GM21423 (cell line): ENCODE results near the gene RGR.

Experiments used
- ATAC-seq: cut with Tn5 transposase; IDR thresholded peaks from one replicate; pipeline ENCODE4 v1.9.1; 2021; ENCODE audit warnings: mild to moderate bottlenecking, moderate library complexity; ENCODE audit not compliant: unreplicated experiment

The RGR gene

DNA sequence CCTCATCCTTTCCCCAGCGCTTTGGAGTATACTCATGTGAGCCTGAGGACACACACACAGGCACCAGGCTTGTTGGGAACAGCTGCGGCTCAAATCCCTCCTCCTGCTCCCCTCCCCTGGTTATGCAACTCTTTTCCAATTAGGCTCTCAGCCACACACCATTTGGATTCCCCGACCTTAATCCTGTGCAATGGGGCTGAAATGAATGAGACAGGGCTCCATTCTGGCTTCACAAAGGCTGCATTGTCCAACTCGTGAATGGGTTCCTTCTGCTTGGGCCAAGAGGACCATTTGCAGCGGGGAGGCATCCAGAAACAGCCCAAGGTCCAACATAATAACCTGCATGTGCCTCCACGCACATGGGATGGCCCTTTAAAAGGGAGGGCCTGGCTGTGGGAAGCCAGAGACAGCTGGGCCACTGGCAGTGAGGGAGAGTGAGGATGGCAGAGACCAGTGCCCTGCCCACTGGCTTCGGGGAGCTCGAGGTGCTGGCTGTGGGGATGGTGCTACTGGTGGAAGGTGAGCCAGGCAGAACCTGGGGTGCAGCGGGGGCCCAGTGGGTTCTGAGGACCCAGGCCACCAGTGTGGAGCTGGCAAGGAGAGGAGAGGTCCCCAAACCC is at the start of gene RGR:
Gene RGR (plus strand): TSS at position 403 of the 620 bp plus-strand sequence. CDS start 38 bp downstream, at position 441.
- no peak for ATAC-seq

DNA sequence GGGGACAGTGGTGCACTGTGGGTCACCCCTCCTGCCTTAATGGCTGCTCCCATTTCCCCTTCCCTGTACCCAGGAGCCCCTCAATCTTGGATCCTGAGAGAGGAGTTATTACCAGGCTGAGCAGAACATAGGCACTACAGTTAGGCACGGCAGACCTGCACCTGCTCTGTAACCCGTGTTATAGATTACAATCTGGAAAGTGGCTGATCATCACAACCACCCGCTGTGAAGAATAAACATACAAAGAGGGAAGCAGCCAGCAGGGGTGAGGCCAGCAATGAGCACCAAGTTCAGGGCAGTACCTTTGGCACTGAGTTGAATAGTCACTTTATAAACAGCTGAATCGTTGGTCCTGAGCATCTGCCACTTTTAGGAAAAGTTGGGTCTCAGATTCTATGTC is 48.8 kb upstream of the RGR start:
- no peak for ATAC-seq

- ATAC-seq = no peak
These were observed 47.9 kb upstream of the RGR start for GRCh38 chr10:84196941-84197340.

- no peak for ATAC-seq
These were observed 47.2 kb upstream of the RGR start for GRCh38 chr10:84197643-84198042.

DNA sequence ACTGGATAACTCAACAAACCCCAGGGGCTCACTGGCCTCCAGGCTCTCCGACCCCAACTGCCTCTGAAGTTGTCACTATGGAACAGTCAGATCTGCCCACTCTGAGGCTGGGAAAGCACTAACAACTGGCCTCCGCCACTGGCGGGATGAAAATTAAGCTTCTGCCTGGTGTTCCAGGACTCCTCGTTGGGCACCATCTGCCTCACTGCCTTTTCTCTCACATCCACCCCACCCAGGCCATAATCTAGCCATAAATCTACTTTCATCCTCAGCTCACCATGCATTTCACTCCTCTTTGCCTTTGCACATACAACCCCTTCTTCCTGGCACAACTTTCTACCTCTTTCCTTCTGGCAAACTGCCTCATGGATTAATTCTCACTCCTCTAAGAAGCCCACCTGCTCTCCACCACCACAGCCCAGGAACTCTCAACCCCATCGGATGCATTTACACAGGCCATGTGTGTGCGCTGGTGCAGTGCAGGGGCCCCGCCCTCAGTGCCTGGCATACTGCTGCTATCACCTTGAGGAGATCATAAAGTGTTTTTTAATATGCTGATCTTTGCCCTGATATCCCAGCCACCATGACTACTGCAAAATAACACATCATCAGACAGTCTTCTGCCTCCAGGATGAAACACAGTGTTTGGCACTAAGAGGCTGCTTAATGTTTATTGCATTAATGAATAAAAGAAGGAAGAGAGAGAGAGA is 46.5 kb upstream of the RGR start:
- ATAC-seq = no peak

DNA sequence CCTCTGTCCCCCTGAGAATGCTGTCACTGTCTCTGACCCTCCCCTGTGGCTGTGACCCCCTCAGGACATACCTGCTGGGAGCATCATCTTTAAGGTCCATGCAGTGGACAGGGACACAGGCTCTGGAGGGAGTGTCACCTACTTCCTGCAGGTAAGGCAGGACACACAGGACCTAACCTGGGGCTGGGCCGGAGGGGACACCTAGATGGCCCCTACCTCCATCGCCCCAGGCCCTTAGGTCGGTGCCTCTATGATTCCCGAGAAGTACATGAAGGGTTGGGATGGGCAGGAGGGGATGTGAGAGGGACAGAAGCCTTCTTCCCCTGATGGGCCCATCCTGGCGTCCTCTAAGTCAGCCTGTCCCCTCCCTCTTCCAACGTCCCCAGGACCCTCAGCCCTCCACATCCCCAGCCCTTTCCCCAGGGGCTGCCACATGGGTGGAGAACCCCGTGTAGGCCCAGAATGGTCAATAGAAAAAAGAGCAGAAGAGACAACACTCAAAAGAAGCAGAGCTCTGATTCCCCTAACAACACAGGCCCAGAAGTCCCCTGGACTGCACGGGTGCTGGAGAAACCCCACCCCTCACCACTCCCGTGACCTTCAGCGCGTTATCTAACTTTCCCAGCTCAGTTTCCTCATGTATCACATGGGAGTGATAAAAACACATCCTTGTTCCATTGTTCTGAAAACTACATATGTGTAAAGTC is 44.2 kb upstream of the RGR start:
- ATAC-seq = no peak

GRCh38 chr10:84201244-84201606 is 43.6 kb upstream of the RGR start:
- no peak for ATAC-seq

- no peak for ATAC-seq
These were observed 43.2 kb upstream of the RGR start for GRCh38 chr10:84201682-84202081.

GRCh38 chr10:84202349-84202748 is 42.5 kb upstream of the RGR start:
- ATAC-seq = no peak

GRCh38 chr10:84204122-84204521 is 40.7 kb upstream of the RGR start:
- peak; percentile 63 for ATAC-seq

DNA sequence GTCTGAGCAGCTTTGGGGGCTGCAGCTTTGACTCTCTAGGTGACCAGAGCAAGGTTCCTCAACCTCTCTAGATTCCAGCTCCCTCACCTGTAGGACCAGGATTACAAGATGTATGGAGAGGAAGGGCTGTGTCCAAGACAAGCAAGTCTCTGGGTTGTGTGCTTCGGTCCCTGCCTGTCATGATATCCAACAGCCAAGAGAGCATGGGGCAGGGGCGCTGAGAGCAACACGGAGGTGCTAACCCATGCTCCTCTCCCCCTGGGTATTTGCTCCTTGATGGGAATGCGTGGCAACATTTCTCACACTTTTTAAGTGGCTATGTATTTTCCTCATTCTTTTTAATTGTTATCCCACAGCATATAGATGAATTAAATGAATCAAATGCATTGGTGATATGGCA is 40.2 kb upstream of the RGR start:
- ATAC-seq = no peak

DNA sequence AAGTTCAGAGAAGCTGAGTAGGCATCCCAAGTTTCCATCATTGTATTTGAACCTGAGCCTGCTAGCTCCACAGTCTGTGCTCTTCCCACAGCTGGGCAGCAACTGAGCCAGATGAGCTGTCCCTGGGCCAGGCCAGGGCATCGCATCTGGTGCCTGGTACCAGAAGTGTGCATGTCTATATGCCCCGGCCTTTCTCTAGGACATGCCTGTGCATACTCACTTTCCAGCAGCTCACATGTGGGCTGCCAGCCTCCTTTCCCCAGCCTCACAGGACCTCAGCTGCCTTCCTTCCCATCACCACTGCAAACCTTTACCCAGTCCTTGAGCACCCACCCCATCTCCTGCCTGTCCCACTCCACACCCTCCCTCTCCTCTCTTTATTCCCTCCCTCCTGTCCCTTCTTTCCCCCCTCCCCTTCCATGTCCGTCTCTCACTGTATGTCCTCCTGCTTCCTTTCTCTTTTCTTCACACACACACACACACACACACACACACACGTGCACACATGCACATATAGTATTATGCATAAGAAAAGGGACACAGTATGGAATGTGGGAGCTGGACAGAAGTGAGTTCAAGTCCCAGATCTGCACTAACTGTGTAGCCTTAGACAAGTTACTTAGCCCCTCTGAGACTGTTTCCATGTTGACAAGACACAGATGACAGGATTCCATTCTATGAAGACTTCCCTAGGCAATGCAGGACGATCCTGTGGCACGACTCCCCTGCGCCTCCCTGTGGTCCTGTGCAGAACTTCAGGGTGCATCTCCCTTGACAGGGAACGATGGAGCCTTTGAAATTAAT is 39.6 kb upstream of the RGR start:
- ATAC-seq = peak; percentile 72

DNA sequence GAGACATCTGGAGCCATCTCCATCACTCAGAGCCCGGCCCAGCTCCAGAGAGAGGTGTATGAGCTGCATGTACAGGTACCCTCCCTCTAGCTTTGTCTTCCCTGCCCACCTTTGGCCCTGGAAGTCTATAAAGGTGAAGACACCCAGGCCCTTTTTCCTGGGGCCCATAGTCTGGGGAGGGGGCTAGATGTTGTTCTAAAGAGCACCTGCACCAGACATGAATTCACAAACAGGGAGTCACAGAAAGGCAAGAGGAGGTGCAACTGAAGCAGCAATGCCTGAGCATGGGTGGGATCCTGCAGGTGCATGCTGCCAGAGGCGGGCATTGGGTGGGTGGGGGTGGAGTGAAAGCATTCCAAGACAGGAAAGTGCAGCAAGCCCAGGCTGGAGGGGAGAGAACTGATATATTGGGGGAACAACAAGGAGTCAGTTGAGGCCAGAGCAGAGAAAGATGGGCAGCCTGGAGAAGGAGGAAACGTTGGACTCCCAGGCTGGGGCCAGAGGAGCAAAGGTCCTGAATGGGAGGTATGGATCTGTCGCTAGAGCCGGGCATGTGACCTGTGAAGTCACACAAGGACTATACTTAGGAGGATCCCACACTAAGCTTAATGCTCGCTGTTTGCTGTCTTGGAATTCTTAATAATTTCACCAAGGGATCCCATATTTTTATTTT is 38.9 kb upstream of the RGR start:
- ATAC-seq = no peak

- no peak for ATAC-seq
These were observed 36.8 kb upstream of the RGR start for GRCh38 chr10:84208023-84208422.

DNA sequence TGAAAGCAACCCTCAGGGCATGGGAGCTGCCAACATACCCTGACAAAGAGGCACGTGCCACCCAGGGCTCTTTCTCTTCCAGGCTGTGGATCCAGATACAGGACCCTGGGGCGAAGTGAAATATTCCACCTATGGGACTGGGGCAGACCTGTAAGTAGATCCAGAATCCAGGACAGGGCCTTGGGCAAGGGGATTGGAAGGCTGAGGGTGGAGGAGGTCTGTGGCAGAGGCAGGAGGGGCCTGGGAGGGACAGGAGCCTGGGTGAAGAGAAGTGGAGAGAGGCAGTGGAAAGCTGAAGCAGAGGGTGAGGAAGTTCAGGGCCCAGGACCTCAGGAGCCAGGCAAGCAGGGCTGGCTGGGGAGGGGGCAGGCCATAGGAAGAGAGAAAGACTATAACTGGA is 33.3 kb upstream of the RGR start:
- ATAC-seq = no peak

DNA sequence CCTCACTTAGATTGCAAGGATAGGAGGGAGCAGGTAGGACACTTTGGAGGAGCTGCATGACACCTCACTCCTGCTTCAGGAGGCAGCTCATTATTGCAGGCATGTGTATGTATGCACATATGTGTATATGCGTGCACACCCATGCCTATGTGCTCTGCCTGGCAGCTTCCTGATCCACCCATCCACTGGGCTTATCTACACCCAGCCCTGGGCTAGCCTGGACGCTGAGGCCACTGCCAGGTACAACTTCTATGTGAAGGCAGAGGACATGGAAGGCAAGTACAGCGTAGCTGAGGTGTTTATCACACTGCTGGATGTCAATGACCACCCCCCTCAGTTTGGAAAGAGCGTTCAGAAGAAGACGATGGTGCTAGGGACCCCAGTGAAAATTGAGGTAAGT is 32.8 kb upstream of the RGR start:
- no peak for ATAC-seq

DNA sequence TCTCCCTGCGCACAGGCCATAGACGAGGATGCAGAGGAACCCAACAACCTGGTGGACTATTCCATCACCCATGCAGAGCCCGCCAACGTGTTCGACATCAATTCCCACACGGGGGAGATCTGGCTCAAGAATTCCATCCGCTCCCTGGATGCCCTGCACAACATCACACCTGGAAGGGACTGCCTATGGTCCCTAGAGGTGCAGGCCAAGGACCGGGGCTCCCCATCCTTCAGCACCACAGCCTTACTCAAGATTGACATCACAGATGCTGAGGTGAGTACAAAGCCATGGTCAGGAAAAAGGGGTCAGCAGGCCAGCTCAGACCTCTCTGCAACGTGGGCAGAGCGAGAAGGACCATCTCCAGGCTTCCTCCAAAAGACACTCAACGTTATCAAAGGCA is 31.8 kb upstream of the RGR start:
- no peak for ATAC-seq

GRCh38 chr10:84214046-84214572 is 30.7 kb upstream of the RGR start:
- no peak for ATAC-seq

DNA sequence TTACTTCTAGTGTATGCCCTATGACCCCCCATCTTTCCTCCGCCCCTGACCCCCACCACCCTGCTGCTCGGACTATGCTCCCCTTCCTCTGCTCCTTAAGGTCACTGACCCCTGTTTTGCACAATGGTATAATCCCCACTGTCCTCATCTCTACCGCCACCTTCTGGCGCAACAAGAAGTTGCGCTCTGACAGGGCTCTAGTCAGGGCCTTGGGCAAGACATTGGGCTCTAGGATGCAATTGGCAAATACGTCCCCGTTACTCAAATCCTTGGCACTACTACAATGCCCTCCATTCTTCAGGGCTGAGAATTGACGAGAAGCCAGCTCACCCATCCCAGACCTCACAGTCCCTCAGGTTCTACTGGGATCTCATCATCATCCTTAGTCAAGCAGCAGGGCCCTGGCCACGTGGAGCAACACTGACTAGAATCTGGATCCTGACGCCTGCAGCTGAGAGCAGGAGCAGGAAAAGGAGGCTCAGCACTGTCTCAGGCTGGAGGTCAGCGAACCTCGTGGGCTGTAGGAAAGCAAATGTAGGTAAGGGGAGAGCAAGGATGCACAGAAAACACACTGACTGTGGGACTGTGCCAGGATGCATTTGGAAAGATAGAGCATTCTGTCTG is 30.1 kb upstream of the RGR start:
- peak; percentile 81 for ATAC-seq

- no peak for ATAC-seq
These were observed 28.0 kb upstream of the RGR start for GRCh38 chr10:84216834-84217233.
